SK-N-SH treated with all-trans-retinoic acid at 6 μM for 48 hours (cell line): Measurements from ENCODE around the gene TCEA2.

Experiments used
- ARNTL ChIP-seq: fragments of 450-650 bp; formaldehyde crosslinking; IDR thresholded peaks from 2 replicates; pipeline ENCODE4 v1.5.0; 2020; ENCODE audit warnings: low read depth, mild to moderate bottlenecking, moderate library complexity, borderline replicate concordance
- BACH2 ChIP-seq: fragments of 250-450 bp; sonication (Bioruptor Pico); IDR thresholded peaks from 2 replicates; pipeline ENCODE4 v1.9.0; 2021; ENCODE audit warnings: mild to moderate bottlenecking, borderline replicate concordance
- CREB5 ChIP-seq: fragments of 250-450 bp; sonication (Bioruptor Pico); IDR thresholded peaks from 2 replicates; pipeline ENCODE4 v1.5.1; 2020; ENCODE audit warnings: low read depth, mild to moderate bottlenecking, moderate library complexity
- CSRNP3 ChIP-seq: fragments of 250-450 bp; sonication (Bioruptor Pico); IDR thresholded peaks from 2 replicates; pipeline ENCODE4 v1.5.1; 2021; ENCODE audit warnings: mild to moderate bottlenecking, moderate library complexity
- GLIS3 ChIP-seq: fragments of 250-450 bp; sonication (Bioruptor Pico); IDR thresholded peaks from 2 replicates; pipeline ENCODE4 v1.5.0; 2020; ENCODE audit warnings: mild to moderate bottlenecking, moderate library complexity
- OSR1 ChIP-seq: fragments of 250-450 bp; sonication (Bioruptor Pico); IDR thresholded peaks from 2 replicates; pipeline ENCODE4 v1.8.0; 2022; ENCODE audit warnings: moderate library complexity, mild to moderate bottlenecking, inconsistent platforms
- PATZ1 ChIP-seq: fragments of 250-450 bp; sonication (Bioruptor Pico); IDR thresholded peaks from 2 replicates; pipeline ENCODE4 v1.8.0; 2020; ENCODE audit warnings: mild to moderate bottlenecking, moderate library complexity, borderline replicate concordance
- PPARA ChIP-seq: fragments of 250-450 bp; sonication (Bioruptor Pico); IDR thresholded peaks from 2 replicates; pipeline ENCODE4 v1.5.0; 2020; ENCODE audit warnings: mild to moderate bottlenecking, borderline replicate concordance
- RARB ChIP-seq: fragments of 250-450 bp; sonication (Bioruptor Pico); IDR thresholded peaks from 2 replicates; pipeline ENCODE4 v1.8.0; 2021; ENCODE audit warnings: mild to moderate bottlenecking, moderate library complexity
- ZFP3 ChIP-seq: fragments of 250-450 bp; sonication (Bioruptor Pico); IDR thresholded peaks from 2 replicates; pipeline ENCODE4 v1.5.0; 2020; ENCODE audit warnings: mild to moderate bottlenecking, moderate library complexity
- ZFP30 ChIP-seq: fragments of 450-650 bp; formaldehyde crosslinking; IDR thresholded peaks from 2 replicates; pipeline ENCODE4 v1.5.0; 2022; ENCODE audit warnings: mild to moderate bottlenecking, moderate library complexity

- no peak for TF ChIP-seq PPARA (CRISPR knock-in tag)
- TF ChIP-seq RARB, result no peak
- TF ChIP-seq PATZ1 (CRISPR knock-in tag), result no peak
- no peak for TF ChIP-seq CREB5 (CRISPR knock-in tag)
- no peak for TF ChIP-seq GLIS3 (CRISPR knock-in tag)
- no peak for TF ChIP-seq BACH2 (CRISPR knock-in tag)
- no peak for TF ChIP-seq CSRNP3
- TF ChIP-seq ZFP3 (CRISPR knock-in tag), result no peak
- TF ChIP-seq ZFP30 (CRISPR knock-in tag), result no peak
- TF ChIP-seq ARNTL (CRISPR knock-in tag), result no peak
- TF ChIP-seq OSR1 (CRISPR knock-in tag), result no peak
Measured at GRCh38 chr20:64083804-64084684, 21.0 kb downstream of the TCEA2 start, which contains the start of gene LKAAEAR1.
